ENCODE data around the gene AOPEP.

DNA sequence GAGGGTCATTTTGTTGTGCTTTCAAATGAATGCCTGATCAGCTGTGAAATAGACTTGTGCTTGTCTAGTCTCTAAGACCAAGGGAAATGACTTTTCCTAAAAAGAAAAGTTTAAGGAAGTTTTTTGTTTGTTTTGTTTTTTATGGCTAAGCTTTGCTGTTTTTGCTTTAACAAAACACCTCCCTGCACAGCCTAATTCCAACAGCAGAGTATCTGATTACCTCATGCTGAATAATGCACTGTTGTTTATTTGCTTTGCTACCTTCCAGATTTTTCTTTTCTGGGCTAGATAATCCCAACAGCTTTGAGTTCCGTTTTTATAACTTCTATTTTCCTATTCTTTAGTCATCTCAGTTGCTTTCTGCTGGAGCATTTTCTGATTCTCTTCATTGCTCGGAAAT lies 95.8 kb downstream of the AOPEP start:
- TF ChIP-seq, protein P1, sequence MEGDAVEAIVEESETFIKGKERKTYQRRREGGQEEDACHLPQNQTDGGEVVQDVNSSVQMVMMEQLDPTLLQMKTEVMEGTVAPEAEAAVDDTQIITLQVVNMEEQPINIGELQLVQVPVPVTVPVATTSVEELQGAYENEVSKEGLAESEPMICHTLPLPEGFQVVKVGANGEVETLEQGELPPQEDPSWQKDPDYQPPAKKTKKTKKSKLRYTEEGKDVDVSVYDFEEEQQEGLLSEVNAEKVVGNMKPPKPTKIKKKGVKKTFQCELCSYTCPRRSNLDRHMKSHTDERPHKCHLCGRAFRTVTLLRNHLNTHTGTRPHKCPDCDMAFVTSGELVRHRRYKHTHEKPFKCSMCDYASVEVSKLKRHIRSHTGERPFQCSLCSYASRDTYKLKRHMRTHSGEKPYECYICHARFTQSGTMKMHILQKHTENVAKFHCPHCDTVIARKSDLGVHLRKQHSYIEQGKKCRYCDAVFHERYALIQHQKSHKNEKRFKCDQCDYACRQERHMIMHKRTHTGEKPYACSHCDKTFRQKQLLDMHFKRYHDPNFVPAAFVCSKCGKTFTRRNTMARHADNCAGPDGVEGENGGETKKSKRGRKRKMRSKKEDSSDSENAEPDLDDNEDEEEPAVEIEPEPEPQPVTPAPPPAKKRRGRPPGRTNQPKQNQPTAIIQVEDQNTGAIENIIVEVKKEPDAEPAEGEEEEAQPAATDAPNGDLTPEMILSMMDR (IDR thresholded peaks at IDR 0.05 in 4 of 5, conservative IDR thresholded peaks at IDR 0.05 in 1 of 5): no peak
- no peak for TF ChIP-seq POLR2A (IDR thresholded peaks at IDR 0.05)
